HG02970 (cell line): Measurements from ENCODE around the gene PLAAT3.
"Not testable (repeated sequence)": the region's sequence is repeated elsewhere in the genome, so short reads cannot be mapped to it uniquely, and the experiment has no call there.

Source experiments
- ATAC-seq: cut with Tn5 transposase; IDR thresholded peaks from one replicate; pipeline ENCODE4 v1.9.1; 2021; ENCODE audit warnings: mild to moderate bottlenecking, moderate library complexity, moderate number of reproducible peaks; ENCODE audit not compliant: unreplicated experiment, low FRiP score

The PLAAT3 gene

GRCh38 chr11:63609971-63610580 is 4.2 kb downstream of the PLAAT3 start:
- ATAC-seq = no peak

GRCh38 chr11:63609536-63609935 is 4.7 kb downstream of the PLAAT3 start:
- no peak for ATAC-seq

GRCh38 chr11:63608353-63609345 is 5.6 kb downstream of the PLAAT3 start:
- ATAC-seq = no peak

DNA sequence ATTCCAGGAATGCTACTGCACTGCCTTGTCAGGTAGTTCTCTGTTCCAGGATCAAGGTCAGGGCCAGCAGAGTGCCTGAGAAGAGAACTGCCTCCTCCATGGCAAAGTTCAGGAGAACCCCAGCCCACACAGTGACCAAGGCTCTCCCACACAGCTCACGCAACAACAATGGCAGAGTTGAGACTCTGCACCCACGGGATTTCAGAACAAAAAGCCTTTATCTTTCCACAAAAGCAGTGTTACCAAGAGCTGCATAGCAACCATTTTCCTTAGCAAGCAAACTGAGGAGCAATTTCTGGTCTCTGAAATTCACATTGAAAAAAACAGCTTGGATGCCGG is 11.1 kb downstream of the PLAAT3 start:
- no peak for ATAC-seq

DNA sequence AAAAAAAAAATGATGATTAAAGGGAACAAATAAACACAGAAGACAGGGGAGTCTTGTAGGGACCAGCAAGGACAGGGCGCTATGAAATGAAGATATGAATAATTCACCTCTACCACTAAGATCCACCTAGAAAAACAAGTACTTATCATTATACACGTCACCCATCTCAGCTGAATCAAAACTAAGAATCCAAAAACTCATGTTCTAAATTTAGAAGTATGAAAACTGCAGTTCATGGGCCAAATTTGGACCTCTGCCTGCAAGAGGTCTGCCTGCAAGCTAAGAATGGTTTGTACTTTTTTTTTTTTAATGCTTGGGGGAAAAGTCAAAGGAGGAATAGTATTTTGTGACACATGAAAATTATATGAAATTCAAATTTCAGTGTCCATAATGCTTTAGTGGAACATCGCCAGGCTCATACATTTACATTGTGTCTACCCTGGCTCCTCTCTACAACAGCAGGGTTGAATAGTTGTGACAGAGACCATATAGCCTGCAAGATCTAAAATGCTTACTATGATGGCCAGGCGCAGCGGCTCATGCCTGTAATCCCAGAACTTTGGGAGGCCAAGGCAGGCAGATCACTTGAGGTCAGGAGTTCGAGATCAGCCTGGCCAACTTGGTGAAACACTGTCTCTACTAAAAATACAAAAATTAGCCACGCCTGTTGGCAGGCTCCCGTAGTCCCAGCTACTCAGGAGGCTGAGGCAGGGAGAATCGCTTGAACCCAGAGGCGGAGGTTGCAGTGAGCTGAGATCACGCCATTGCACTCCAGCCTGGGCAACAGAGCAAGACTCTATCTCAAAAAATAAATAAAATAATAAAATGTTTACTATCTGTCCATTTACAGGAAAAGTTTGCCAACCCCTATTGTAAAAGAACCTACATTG is 11.7 kb downstream of the PLAAT3 start:
- not testable (repeated sequence) for ATAC-seq

DNA sequence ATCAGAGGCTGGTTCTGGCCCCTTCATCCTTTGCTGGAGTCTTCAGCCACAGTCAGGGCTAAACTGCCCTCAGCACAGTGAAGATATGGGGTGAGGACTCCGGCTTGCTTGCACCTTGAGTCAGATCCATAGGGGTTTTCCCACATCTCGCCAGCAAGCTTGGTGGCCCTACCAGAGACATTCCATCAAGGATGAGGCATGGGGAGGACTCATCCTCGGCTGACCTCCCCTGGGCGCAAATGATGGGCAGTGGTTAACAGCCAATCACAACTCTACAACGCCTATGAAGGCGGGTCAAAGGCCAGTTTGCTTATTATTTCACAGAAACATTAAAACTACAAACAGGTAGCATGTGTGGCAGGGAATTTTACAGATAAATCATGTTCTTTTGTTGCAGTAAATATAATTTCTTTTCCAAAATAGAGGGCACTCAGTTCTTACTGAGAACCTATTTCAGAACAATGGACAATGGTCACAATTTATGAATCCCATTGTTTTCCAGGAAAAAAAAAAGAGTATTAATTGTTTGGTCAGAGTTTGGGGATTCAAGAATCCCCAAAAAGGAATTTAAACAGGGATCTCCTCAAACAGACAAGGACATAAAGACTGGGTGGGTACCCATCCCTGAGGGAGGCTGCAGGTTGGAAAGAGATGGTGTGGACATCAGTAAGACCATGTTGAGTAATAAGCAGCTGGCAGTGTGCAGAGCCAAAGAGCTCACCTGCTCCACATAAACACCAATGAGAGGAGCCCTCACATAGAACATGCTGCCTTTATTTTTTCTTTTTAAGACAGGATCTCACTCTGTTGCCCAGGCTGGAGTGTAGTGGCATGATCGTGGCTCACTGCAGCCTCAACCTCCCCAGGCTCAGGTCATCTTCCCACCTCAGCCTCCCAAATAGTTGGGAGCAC is 14.8 kb downstream of the PLAAT3 start:
- no peak for ATAC-seq

GRCh38 chr11:63598556-63598955 is 15.7 kb downstream of the PLAAT3 start:
- ATAC-seq = no peak

GRCh38 chr11:63595296-63595695 is 18.9 kb downstream of the PLAAT3 start:
- no peak for ATAC-seq

DNA sequence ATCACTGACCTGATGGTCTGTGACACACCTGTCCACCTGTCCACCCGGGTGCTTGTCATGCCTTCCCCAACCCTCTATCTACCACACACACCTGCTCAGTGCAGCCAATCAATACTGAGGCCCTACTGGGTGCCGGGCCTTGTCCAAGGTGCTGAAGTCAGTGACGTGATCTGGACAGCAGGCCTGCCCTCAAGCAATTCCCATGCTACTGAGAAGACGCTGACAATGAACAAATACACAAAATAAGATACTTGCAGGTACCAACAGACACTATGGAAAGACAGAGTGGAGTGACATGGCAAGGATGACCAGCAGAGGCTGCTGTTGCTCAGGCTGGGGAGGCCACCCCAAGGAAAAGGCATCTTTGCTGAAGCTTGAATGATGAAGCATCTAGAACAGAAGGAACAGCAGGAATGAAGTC is 21.2 kb downstream of the PLAAT3 start:
- no peak for ATAC-seq

DNA sequence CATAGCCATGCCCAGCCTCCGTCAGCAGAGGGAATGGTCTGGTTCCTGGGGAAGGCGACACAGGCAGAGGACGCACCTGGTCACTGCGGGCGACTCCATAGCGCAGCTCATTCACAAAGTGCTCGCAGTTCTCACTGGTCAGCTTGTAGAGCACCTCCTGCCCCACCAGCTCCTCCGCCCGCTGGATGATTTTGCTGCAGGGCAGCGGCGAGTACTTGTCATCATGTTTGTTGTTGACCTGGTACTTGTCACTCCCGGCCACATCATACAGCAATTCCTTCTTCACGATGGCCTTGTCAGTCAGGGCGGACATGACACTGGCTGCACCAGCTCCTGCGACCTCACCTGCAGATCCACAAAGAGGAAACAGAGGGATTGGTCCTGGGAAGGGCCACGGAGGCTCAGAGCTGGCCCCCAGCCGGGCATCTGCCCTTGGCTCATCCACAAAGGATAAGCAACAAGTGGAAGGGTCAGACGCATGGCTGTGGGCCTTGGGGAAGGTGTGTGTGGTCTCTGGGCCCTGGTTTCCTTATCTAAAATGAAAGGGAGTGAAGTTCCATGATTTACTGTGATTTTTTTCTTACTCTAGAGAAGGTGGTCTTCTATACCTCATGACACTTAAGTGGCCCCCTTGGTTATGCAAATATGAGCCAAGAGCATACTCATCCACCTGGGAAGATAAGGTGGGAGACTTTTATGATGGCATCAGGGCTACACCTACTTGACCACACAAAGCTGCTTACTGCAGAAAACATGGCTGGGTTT is 24.0 kb downstream of the PLAAT3 start:
- ATAC-seq = no peak

DNA sequence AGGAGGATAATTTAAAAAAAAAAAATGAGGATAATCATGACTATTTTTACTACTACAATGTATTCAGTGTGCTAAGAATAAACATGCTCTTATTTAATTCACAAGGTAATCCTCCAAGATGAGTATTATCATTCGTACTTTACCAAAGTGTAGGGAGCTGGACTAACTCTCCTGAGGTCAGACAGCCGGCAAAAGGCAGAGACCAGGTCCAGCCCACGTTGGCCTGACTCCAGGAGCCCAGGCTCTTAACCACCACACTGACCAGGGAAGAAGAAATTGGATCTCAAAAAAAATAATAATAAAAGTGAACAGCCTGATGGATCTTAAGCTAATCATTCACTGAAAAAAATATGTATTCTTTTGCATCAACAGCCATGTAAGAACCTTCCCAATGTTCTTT is 25.2 kb downstream of the PLAAT3 start:
- no peak for ATAC-seq

DNA sequence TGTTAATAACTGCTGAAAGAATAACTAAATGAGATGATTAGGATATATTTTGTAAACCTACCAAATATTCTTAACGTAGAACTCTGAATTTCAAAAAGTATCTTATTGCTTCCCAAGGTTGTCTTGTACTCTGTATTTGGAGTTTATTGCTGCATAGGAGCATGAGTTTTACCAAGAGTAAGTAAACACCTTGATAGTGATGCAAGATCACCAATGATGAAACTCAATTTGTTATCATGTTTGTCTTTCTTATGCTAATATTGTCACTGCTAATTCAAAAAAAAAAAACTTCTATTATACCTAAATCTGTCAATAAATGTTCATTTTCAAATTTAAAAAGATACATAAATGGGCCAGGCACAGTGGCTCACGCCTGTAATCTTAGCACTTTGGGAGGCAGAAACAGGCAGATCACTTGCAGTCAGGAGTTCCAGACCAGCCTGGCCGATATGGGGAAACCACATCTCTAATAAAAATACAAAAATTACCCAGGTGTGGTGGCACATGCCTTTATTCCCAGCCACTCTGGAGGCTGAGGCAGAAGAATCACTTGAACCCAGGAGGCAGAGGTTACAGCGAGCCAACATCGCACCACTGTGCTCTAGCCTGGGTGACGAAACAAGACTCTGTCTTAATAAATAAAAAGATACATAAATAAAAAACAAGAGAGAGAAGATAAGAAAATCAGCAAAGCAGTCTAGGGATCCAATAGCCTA is 27.6 kb downstream of the PLAAT3 start:
- ATAC-seq = no peak

- no peak for ATAC-seq
Observed at GRCh38 chr11:63583357-63583677, 30.9 kb downstream of the PLAAT3 start.

DNA sequence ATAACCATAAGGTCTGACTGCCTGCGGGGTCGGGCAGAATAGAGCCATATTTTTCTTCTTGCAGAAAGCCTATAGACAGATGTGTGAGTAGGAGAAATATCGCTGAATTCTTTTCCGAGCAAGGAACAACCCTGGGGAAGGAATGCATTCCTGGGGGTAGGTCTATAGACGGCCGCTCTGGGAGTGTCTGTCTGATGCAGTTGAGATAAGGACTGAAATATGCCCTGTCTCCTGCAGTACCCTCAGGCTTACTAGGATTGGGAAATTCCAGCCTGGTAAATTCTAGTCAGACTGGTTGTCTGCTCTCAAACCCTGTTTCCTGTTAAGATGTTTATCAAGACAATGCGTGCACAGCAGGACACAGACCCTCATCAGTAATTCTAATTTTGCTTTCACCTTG is 33.0 kb downstream of the PLAAT3 start:
- ATAC-seq = not testable (repeated sequence)

DNA sequence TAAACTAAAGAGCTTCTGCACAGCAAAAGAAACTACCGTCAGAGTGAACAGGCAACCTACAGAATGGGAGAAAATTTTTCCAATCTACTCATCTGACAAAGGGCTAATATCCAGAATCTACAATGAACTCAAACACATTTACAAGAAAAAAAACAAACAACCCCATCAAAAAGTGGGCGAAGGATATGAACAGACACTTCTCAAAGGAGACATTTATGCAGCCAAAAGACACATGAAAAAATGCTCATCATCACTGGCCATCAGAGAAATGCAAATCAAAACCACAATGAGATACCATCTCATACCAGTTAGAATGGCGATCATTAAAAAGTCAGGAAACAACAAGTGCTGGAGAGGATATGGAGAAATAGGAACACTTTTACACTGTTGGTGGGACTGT is 35.4 kb downstream of the PLAAT3 start:
- not testable (repeated sequence) for ATAC-seq

DNA sequence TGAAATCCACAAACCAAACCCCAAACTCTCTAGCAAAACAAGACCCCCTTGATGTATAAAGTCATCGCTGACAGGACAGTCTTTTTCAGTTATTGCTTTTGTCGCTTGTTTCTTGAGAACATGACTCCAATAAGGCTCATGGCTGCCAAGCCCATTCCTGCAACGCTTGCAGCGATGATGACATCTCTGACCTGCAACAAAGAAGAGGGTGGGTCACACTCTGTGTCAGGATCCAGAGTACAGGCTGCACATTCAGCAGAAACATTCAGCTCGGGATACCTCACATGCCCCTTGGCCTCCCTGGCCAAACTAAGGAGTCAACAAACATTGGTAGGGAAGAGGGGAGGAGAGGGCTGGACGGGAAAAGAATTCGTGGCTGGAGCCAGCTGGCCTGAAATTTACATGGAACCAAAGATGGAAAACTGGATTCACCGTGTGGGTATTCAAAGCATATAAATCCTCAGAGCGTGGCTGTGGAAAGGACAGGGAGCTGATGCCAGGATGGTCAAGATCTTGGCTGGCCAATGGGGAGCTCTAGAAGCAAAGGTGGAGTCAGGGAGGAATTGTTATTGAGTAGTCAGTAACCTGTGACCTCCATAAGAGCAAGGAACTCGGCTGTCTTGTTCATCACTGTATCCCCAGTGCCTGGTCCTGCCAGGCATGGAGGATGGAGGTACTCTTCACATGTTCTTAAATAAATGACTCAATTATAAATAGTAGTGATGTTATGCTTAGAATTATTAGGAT is 39.2 kb downstream of the PLAAT3 start:
- ATAC-seq = no peak

GRCh38 chr11:63573881-63574855 is 40.1 kb downstream of the PLAAT3 start:
- ATAC-seq = no peak
